ENCODE data around the gene P2RY14. TPM values are rescaled to one million over a fixed set of nuclear protein-coding genes. Genes with fewer than 3 reads are reported as not detected.

The P2RY14 gene
- total and polyA plus RNA-seq, 8 donors: 1.7 to 43.2 (median 9.2) TPM

DNA sequence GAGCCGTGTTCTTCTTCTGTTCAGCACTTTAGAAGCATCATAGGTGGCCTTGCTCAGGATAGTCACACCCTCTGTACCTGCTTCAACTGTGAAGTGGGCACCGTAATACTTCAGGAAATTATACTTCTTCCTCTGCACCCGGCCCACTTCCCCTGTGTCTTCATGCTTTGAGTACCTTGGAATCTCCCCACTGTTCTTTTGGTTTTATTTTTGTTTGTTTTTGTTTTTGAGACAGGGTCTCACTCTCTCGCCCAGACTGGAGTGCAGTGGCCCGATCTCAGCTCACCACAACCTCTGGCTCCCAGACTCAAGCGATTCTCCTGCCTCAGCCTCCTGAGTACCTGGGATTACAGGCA lies 1.7 kb downstream of the P2RY14 start:
- TF ChIP-seq, protein P1, sequence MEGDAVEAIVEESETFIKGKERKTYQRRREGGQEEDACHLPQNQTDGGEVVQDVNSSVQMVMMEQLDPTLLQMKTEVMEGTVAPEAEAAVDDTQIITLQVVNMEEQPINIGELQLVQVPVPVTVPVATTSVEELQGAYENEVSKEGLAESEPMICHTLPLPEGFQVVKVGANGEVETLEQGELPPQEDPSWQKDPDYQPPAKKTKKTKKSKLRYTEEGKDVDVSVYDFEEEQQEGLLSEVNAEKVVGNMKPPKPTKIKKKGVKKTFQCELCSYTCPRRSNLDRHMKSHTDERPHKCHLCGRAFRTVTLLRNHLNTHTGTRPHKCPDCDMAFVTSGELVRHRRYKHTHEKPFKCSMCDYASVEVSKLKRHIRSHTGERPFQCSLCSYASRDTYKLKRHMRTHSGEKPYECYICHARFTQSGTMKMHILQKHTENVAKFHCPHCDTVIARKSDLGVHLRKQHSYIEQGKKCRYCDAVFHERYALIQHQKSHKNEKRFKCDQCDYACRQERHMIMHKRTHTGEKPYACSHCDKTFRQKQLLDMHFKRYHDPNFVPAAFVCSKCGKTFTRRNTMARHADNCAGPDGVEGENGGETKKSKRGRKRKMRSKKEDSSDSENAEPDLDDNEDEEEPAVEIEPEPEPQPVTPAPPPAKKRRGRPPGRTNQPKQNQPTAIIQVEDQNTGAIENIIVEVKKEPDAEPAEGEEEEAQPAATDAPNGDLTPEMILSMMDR (IDR thresholded peaks at IDR 0.05): no peak
- TF ChIP-seq POLR2AphosphoS5 (IDR thresholded peaks at IDR 0.05) (no peak), POLR2A (IDR thresholded peaks at IDR 0.05) (no peak), EP300 (IDR thresholded peaks at IDR 0.05) (no peak)
- H3K27ac ChIP-seq: peak overlapping the region in 4 of 5 donors; percentile 18 to 76 (median 56)
- H3K36me3 ChIP-seq: no peaks in the 10 kb centered on the region
- H3K27me3 ChIP-seq: no peaks in the 10 kb centered on the region
- peaks cover 0 to 28% (median 7%) of the 10 kb centered on the region in 4 donors for H3K4me1 ChIP-seq
- peak overlapping the region; percentile 18 to 34 (median 29) for H3K4me3 ChIP-seq
- 67 to 86% (median 78%) methylated on average over 6 of the region's 6 CpGs for WGBS, 5 donors
- no peaks in the 10 kb centered on the region for H3K9me3 ChIP-seq
- intact Hi-C loops (cut with DNase I; ENCODE audit: low total_unique reads): no loop called here
- DNase-seq: peak in 1 of 2 donors; percentile 31

DNA sequence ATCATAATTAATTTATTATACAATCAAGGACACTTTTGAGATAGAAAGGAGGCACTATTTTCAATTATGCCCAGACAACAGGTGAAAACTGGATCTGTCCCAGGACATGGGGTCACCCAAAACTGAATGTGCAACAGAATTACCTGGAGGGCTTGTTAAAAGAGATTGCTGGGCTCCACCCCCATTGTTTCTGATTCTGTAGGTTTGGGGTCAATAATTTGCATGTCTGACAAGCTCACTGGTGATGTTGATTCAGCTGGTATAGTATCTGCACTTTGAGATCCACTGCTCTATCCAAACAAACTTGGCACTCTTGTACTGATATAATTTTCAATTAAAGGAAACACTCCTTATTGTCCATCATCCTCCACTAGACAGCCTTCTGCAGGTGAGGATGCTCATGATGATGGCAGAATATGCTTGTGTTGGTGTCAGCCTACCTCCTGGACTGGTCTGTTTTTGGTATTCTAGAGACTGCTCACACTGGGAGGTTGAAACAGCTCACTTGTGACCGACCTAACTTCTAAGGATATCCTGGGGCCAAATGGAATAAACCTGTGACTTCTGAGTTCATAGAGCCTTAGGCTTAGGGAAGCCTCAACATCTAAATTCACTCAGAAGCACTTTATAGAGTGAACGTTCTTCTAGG lies 2.2 kb downstream of the P2RY14 start:
- 66 to 86% (median 72%) methylated on average over 2 of the region's 2 CpGs for WGBS, 5 donors
- no peak for DNase-seq
- peaks cover 0 to 33% (median 9%) of the 10 kb centered on the region in 4 donors for H3K4me1 ChIP-seq
- H3K4me3 ChIP-seq: peak overlapping the region; percentile 18 to 34 (median 29)
- TF ChIP-seq, protein P1 (IDR thresholded peaks at IDR 0.05): no peak
- TF ChIP-seq POLR2AphosphoS5 (IDR thresholded peaks at IDR 0.05) (no peak), EP300 (IDR thresholded peaks at IDR 0.05) (no peak), POLR2A (IDR thresholded peaks at IDR 0.05) (no peak)
- no peaks in the 10 kb centered on the region for H3K27me3 ChIP-seq
- H3K36me3 ChIP-seq: no peaks in the 10 kb centered on the region
- H3K9me3 ChIP-seq: no peaks in the 10 kb centered on the region
- intact Hi-C loops (cut with DNase I; ENCODE audit: low total_unique reads): no loop called here
- peak overlapping the region in 4 of 5 donors; percentile 18 to 76 (median 56) for H3K27ac ChIP-seq

DNA sequence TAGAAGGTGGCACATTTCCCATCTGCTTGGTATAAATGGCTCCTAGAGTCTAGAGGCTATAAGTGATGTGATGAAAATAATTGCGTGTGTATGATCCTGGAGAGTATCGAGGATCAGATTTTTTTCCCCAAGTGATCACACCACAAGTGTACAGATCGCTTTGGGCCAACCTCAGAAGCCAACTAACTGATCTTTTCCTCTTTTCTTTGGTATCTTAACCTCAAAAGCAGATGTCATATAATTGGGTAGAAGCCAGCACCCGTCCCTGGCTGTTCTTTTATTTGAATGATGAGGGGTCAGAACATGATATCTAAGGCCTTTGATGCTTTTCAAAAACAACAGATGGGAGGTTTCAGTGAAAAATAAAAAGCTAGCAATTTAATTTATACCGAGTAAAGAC lies 3.3 kb downstream of the P2RY14 start:
- no peak for DNase-seq
- WGBS, 5 donors: 72 to 84% (median 79%) methylated on average over 5 of the region's 5 CpGs
- H3K4me3 ChIP-seq: peak overlapping the region in 2 of 4 donors; percentile 30 to 34
- H3K36me3 ChIP-seq: no peaks in the 10 kb centered on the region
- H3K27me3 ChIP-seq: no peaks in the 10 kb centered on the region
- TF ChIP-seq EP300 (IDR thresholded peaks at IDR 0.05): no peak
- no peak for TF ChIP-seq POLR2A (IDR thresholded peaks at IDR 0.05)
- peak overlapping the region in 2 of 5 donors; percentile 72 to 76 for H3K27ac ChIP-seq
- peaks cover 0 to 33% (median 12%) of the 10 kb centered on the region in 4 donors for H3K4me1 ChIP-seq
- intact Hi-C loops (cut with DNase I; ENCODE audit: low total_unique reads): no loop called here
- no peaks in the 10 kb centered on the region for H3K9me3 ChIP-seq

DNA sequence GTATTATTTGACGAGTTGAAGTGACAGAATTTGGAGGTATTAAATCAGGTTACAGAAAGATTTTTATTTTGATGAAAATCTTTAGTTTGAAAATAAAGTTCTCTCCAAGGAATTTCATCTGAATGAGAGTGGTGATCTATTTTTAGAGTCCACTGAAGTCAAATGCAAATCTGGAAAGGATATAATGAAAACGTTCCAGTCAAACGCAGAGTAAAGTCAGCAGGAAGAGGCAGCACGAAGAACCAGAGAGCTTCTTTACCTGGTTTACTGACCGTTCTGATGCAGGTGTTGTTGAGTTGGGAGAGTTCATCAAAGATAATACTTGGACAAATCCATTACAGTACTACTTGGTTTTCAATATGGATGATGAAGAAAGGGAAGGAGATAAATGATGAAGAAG lies 8.7 kb downstream of the P2RY14 start:
- H3K4me1 ChIP-seq: peaks cover 0 to 54% (median 24%) of the 10 kb centered on the region in 4 donors
- H3K9me3 ChIP-seq: no peaks in the 10 kb centered on the region
- H3K27me3 ChIP-seq: no peaks in the 10 kb centered on the region
- no peak for DNase-seq
- H3K4me3 ChIP-seq: no peak overlapping the region
- no peaks in the 10 kb centered on the region for H3K36me3 ChIP-seq
- WGBS, 5 donors: 66 to 87% (median 78%) methylated on average over 5 of the region's 5 CpGs
- intact Hi-C loops (cut with DNase I; ENCODE audit: low total_unique reads): no loop called here
- H3K27ac ChIP-seq: peak overlapping the region in 4 of 5 donors; percentile 13 to 86 (median 38)
- TF ChIP-seq EP300 (IDR thresholded peaks at IDR 0.05) (no peak), POLR2A (IDR thresholded peaks at IDR 0.05) (no peak), POLR2AphosphoS5 (IDR thresholded peaks at IDR 0.05) (no peak)
- TF ChIP-seq, protein P1 (IDR thresholded peaks at IDR 0.05): no peak

Measured in stomach (tissue), 9 donors.